T follicular helper cell (primary cell): ENCODE results near the gene ADORA1.

Experiments used
- DNase-seq: peaks from one replicate; pipeline ENCODE4 v3.0.0-alpha.2; 2020; ENCODE audit warnings: low read depth
- total RNA-seq, 2 experiments: gene quantifications; one replicate each; lab custom pipeline; 2026; lab: John Stamatoyannopoulos, UW

The ADORA1 gene
- total RNA-seq, result 0 to 0.18 reads per million in 2 experiments

GRCh38 chr1:203127666-203128430, at the start of gene ADORA1:
Gene ADORA1 (plus strand): TSS chr1:203127726. CDS start chr1:203128842, 1,116 bp downstream.
- DNase-seq, result no peak

- no peak for DNase-seq
These were observed 49.6 kb upstream of the ADORA1 start for GRCh38 chr1:203077956-203078355.

GRCh38 chr1:203078478-203078877, 49.0 kb upstream of the ADORA1 start:
- no peak for DNase-seq

- no peak for DNase-seq
These were observed 47.1 kb upstream of the ADORA1 start for GRCh38 chr1:203080456-203080855.

GRCh38 chr1:203081465-203082230, 45.9 kb upstream of the ADORA1 start:
- no peak for DNase-seq

GRCh38 chr1:203082231-203082505, 45.4 kb upstream of the ADORA1 start:
- DNase-seq, result no peak

- no peak for DNase-seq
These were observed 44.7 kb upstream of the ADORA1 start for GRCh38 chr1:203082571-203083462.

- DNase-seq, result no peak
These were observed 44.0 kb upstream of the ADORA1 start for GRCh38 chr1:203083463-203083921.

- DNase-seq, result no peak
These were observed 42.7 kb upstream of the ADORA1 start for GRCh38 chr1:203084588-203085527.

GRCh38 chr1:203085528-203086406, 41.8 kb upstream of the ADORA1 start, which contains the start of gene MYOG:
Gene MYOG (minus strand): TSS chr1:203086012. CDS start chr1:203085961, 51 bp downstream.
- DNase-seq, result no peak

GRCh38 chr1:203086992-203087763, 40.3 kb upstream of the ADORA1 start:
- DNase-seq, result no peak

- no peak for DNase-seq
These were observed 39.1 kb upstream of the ADORA1 start for GRCh38 chr1:203088441-203088840.

GRCh38 chr1:203089001-203089650, 38.4 kb upstream of the ADORA1 start:
- DNase-seq, result no peak

- no peak for DNase-seq
These were observed 37.9 kb upstream of the ADORA1 start for GRCh38 chr1:203089651-203090045.

- no peak for DNase-seq
These were observed 36.9 kb upstream of the ADORA1 start for GRCh38 chr1:203090421-203091198.

GRCh38 chr1:203091199-203091477, 36.4 kb upstream of the ADORA1 start:
- DNase-seq, result no peak

GRCh38 chr1:203091761-203092330, 35.7 kb upstream of the ADORA1 start:
- no peak for DNase-seq
